AG09309 (cell line): ENCODE data around the gene ABCB9.

Experiments used
- DNase-seq: peaks from one replicate; pipeline ENCODE4 v3.0.0-alpha.2; 2010; ENCODE audit warnings: low read depth
- H3K4me3 ChIP-seq: 2 replicates; pipeline ENCODE4 v1.5.1; 2011; ENCODE audit warnings: mild to moderate bottlenecking, low read depth, low read length, moderate library complexity; ENCODE audit not compliant: control insufficient read depth
- CTCF ChIP-seq: IDR thresholded peaks from 2 replicates; pipeline ENCODE4 v1.5.1; 2011; ENCODE audit warnings: mild to moderate bottlenecking, low read depth, low read length, inconsistent platforms; ENCODE audit not compliant: insufficient read depth, control insufficient read depth; ENCODE audit errors: missing control alignments

ABCB9 gene

DNA sequence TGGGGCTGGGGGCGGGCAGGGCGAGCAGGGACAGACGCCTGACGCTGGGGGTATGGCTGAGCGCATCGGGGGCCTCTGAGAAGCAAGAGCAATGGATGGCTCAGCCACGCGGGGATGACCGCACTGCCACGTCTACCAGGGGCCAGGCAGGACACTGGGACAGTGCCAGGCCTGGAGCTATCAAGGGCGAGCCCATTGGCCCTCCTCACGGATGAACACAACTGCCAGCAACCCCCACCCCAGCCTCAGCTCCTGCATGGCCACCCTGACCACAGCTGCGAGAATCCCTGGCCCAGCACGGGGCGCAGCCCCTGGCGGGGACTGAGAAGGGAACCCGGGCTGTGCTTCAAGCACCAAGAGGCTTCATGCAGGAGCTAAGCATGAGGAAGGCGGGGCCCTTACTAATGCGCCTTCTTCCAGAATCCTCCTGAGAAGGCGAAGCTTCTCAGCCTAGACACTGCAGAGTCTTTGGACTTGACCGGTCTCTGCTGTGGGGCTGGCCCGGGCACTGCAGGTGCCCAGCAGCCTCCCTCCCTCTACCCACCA lies 23.7 kb upstream of the ABCB9 start:
- H3K4me3 ChIP-seq = no peak overlapping the region
- TF ChIP-seq CTCF = no peak
- DNase-seq = no peak

DNA sequence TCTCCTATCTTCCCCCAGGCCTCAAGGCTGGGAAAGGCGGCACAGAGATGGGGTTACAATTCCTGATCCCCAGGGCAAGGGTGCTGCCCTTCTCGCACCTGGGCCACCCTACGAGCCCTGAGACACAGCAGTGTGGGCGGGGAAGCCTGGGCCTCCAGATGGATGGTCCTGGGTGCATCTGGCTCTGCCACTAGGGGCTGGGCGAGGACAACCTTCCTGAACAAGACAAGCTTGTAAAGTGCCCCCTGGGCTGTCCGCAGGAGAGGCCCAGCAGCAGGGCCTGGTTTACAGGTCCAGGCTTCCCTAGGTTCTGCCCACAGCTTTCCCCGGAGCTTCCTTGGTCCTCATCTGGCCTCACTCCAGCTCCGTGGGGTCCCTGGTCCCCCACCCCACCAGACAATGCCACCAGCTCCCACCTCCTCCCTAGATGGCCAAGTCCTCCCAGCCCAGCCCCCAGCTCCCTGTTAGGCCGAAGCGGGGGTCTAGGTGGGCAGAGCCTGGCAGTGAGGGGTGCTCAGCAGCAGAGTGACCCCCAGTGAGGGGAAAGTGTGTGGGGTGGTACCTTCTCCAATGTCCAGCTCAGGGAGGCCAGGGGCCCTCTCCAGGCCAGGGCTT lies 23.1 kb upstream of the ABCB9 start:
- no peak for DNase-seq
- no peak for TF ChIP-seq CTCF
- H3K4me3 ChIP-seq = no peak overlapping the region

- no peak for TF ChIP-seq CTCF
- H3K4me3 ChIP-seq = no peak overlapping the region
- DNase-seq = no peak
Observed at GRCh38 chr12:122988612-122989212, 22.4 kb upstream of the ABCB9 start.

GRCh38 chr12:122988036-122988435 lies 21.8 kb upstream of the ABCB9 start:
- no peak for TF ChIP-seq CTCF
- no peak for DNase-seq
- no peak overlapping the region for H3K4me3 ChIP-seq

DNA sequence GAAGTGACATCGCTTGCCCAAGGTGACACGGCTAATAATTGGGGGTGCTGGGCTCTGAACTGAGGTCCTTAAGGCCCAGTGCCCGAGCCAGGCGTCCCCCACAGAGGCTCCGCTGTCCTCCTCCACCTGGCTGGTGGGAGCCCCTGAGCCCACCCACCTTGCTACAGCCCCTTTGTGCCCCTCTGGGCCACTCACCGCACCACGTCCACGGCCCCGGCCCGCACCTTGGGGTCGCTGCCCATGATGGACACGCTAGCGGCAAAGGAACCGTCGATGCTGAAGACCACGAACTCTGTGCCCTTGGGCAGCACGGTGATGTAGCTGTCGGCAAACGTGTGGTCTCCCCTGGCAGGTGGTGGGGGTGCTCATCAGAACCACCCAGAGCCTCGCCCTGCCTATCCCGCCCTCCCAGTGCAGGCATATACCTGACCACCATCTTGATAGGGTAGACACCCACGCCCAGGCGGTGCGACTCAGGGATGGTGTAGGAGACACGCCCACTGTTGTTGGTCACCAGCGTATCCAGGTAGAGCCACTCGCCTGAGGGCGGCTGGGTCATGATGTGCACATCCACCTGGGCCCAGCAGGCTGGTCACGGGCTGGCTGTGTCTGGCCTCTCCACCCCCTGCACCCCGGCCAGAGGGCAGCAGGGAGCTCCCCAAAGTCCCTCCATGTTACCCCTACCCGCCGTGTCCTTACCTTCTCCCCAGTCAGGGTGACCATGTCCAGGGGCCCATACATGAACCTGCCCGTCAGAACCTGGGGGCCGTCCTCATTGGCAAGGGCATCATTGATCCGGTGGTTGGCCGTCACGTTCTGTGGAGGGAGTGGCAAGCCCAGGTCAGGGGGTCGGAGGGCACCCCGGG lies 21.1 kb upstream of the ABCB9 start:
- no peak overlapping the region for H3K4me3 ChIP-seq
- DNase-seq = no peak
- TF ChIP-seq CTCF = no peak

- DNase-seq = no peak
- no peak for TF ChIP-seq CTCF
- H3K4me3 ChIP-seq = no peak overlapping the region
Observed at GRCh38 chr12:122986258-122986871, 20.1 kb upstream of the ABCB9 start.
